Measurements from ENCODE around the gene SPRTN. TPM values are rescaled to one million over a fixed set of nuclear protein-coding genes. Genes with fewer than 3 reads are reported as not detected.
A peak's percentile ranks its signal among the peaks of the same experiment; 100 is the strongest.

The SPRTN gene
- polyA plus RNA-seq, 4 donors, result 3.8 to 8.6 (median 4.2) TPM

DNA sequence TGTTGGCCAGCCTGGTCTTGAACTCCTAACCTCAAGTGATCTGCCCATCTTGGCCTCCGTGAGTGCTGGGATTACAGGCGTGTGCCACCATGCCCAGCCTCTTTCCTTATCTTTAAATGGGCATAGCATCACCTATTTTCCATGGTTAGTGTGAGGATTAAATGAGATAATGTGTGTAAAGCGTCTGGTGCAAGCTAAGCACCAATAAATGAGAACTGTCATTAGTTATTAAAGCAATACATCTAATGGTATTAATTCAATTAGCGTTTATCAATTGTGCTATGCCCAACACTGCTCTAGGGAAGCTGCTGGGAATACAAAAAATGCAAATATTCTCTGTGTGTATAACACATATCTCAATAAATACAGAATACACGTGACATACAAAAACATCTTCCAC is 10.5 kb upstream of the SPRTN start:
- Histone ChIP-seq H3K4me3 (ENCODE audit: low read depth in 1 of 3, low read length in 3 of 3) (no peak overlapping the region), H3K27ac (ENCODE audit: low read depth in 1 of 3, low read length in 2 of 3) (no peak overlapping the region), H3K36me3 (ENCODE audit: control insufficient read depth in 3 of 3, insufficient read depth in 2 of 3, low read depth in 1 of 3, low read length in 3 of 3) (peaks cover 0 to 2% (median 0%) of the 10 kb centered on the region in 3 donors), H3K27me3 (ENCODE audit: control insufficient read depth in 3 of 3, insufficient read depth in 3 of 3, low read length in 3 of 3) (no peaks in the 10 kb centered on the region), H3K9me3 (ENCODE audit: control insufficient read depth in 2 of 2, insufficient read depth in 1 of 2, low read depth in 1 of 2, low read length in 1 of 2) (no peaks in the 10 kb centered on the region), H3K4me1 (ENCODE audit: control insufficient read depth in 3 of 3, insufficient read depth in 2 of 3, low read depth in 1 of 3, low read length in 2 of 3) (no peaks in the 10 kb centered on the region)
- 79 to 81% (median 81%) methylated on average over 5 of the region's 5 CpGs for WGBS, 3 donors
- no peak for DNase-seq
- FAIRE-seq, result no peak

GRCh38 chr1:231329483-231329882 is 8.6 kb upstream of the SPRTN start:
- no peak overlapping the region for H3K27ac ChIP-seq (ENCODE audit: low read depth in 1 of 3, low read length in 2 of 3)
- no peaks in the 10 kb centered on the region for H3K9me3 ChIP-seq (ENCODE audit: control insufficient read depth in 2 of 2, insufficient read depth in 1 of 2, low read depth in 1 of 2, low read length in 1 of 2)
- H3K4me1 ChIP-seq (ENCODE audit: control insufficient read depth in 3 of 3, insufficient read depth in 2 of 3, low read depth in 1 of 3, low read length in 2 of 3), result no peaks in the 10 kb centered on the region
- FAIRE-seq (no peak), DNase-seq (no peak)
- H3K27me3 ChIP-seq (ENCODE audit: control insufficient read depth in 3 of 3, insufficient read depth in 3 of 3, low read length in 3 of 3), result no peaks in the 10 kb centered on the region
- 90 to 95% (median 94%) methylated on average over 7 of the region's 7 CpGs for WGBS, 3 donors
- H3K4me3 ChIP-seq (ENCODE audit: low read depth in 1 of 3, low read length in 3 of 3), result no peak overlapping the region
- H3K36me3 ChIP-seq (ENCODE audit: control insufficient read depth in 3 of 3, insufficient read depth in 2 of 3, low read depth in 1 of 3, low read length in 3 of 3), result peaks cover 0 to 2% (median 0%) of the 10 kb centered on the region in 3 donors

GRCh38 chr1:231332761-231333160 is 5.3 kb upstream of the SPRTN start:
- H3K36me3 ChIP-seq (ENCODE audit: control insufficient read depth in 3 of 3, insufficient read depth in 2 of 3, low read depth in 1 of 3, low read length in 3 of 3), result peaks cover 0 to 4% (median 0%) of the 10 kb centered on the region in 3 donors
- H3K27me3 ChIP-seq (ENCODE audit: control insufficient read depth in 3 of 3, insufficient read depth in 3 of 3, low read length in 3 of 3), result no peaks in the 10 kb centered on the region
- no peaks in the 10 kb centered on the region for H3K9me3 ChIP-seq (ENCODE audit: control insufficient read depth in 2 of 2, insufficient read depth in 1 of 2, low read depth in 1 of 2, low read length in 1 of 2)
- WGBS, 3 donors, result 91 to 95% (median 93%) methylated on average over 1 of the region's 1 CpG
- peaks cover 0 to 16% (median 9%) of the 10 kb centered on the region in 3 donors for H3K4me1 ChIP-seq (ENCODE audit: control insufficient read depth in 3 of 3, insufficient read depth in 2 of 3, low read depth in 1 of 3, low read length in 2 of 3)
- FAIRE-seq (no peak), DNase-seq (no peak)
- no peak overlapping the region for H3K4me3 ChIP-seq (ENCODE audit: low read depth in 1 of 3, low read length in 3 of 3)
- no peak overlapping the region for H3K27ac ChIP-seq (ENCODE audit: low read depth in 1 of 3, low read length in 2 of 3)

DNA sequence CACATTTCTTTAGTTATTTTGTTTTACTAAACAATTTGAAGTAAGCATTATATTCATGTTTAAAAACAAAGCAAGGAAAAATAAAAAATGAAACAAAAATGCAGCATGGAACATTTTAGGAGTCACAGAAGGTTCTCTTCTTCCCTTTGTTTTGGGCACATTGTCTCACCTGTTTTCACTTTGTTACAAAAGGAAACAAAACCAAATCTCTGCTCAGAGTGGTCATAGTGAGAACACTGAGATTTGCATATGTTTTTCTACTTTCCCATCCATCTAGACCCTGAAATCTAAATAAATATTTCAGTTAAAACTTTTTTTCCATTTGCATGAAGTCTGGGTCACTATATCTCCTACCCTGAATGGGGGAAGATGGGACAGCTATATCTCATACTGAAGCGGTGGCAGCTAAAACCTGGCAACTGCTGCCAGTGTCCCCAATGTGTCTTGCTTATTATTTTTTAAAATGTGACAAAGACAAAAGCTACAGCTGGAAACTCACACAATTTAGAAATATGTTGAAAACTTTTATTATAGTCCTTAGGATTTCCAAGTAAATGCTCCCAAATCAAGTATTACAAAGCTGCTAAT is 3.9 kb upstream of the SPRTN start:
- DNase-seq, result no peak
- Histone ChIP-seq H3K9me3 (ENCODE audit: control insufficient read depth in 2 of 2, insufficient read depth in 1 of 2, low read depth in 1 of 2, low read length in 1 of 2) (no peaks in the 10 kb centered on the region), H3K36me3 (ENCODE audit: control insufficient read depth in 3 of 3, insufficient read depth in 2 of 3, low read depth in 1 of 3, low read length in 3 of 3) (peaks cover 0 to 4% (median 0%) of the 10 kb centered on the region in 3 donors), H3K4me3 (ENCODE audit: low read depth in 1 of 3, low read length in 3 of 3) (peak overlapping the region in 2 of 3 donors; percentile 22 to 44), H3K27me3 (ENCODE audit: control insufficient read depth in 3 of 3, insufficient read depth in 3 of 3, low read length in 3 of 3) (no peaks in the 10 kb centered on the region), H3K4me1 (ENCODE audit: control insufficient read depth in 3 of 3, insufficient read depth in 2 of 3, low read depth in 1 of 3, low read length in 2 of 3) (peaks cover 0 to 16% (median 9%) of the 10 kb centered on the region in 3 donors), H3K27ac (ENCODE audit: low read depth in 1 of 3, low read length in 2 of 3) (no peak overlapping the region)
- 8 to 52% (median 46%) methylated on average over 1 of the region's 1 CpG for WGBS, 3 donors
- FAIRE-seq, result no peak

- Histone ChIP-seq H3K4me3 (ENCODE audit: low read depth in 1 of 3, low read length in 3 of 3) (peak overlapping the region in 2 of 3 donors; percentile 6 to 44), H3K36me3 (ENCODE audit: control insufficient read depth in 3 of 3, insufficient read depth in 2 of 3, low read depth in 1 of 3, low read length in 3 of 3) (peaks cover 0 to 4% (median 0%) of the 10 kb centered on the region in 3 donors), H3K27me3 (ENCODE audit: control insufficient read depth in 3 of 3, insufficient read depth in 3 of 3, low read length in 3 of 3) (no peaks in the 10 kb centered on the region), H3K27ac (ENCODE audit: low read depth in 1 of 3, low read length in 2 of 3) (no peak overlapping the region), H3K4me1 (ENCODE audit: control insufficient read depth in 3 of 3, insufficient read depth in 2 of 3, low read depth in 1 of 3, low read length in 2 of 3) (peaks cover 0 to 16% (median 13%) of the 10 kb centered on the region in 3 donors), H3K9me3 (ENCODE audit: control insufficient read depth in 2 of 2, insufficient read depth in 1 of 2, low read depth in 1 of 2, low read length in 1 of 2) (no peaks in the 10 kb centered on the region)
- no peak for DNase-seq
- FAIRE-seq, result no peak
- 52 to 82% (median 81%) methylated on average over 6 of the region's 6 CpGs for WGBS, 3 donors
These were observed 3.1 kb upstream of the SPRTN start for GRCh38 chr1:231334952-231335351.

DNA sequence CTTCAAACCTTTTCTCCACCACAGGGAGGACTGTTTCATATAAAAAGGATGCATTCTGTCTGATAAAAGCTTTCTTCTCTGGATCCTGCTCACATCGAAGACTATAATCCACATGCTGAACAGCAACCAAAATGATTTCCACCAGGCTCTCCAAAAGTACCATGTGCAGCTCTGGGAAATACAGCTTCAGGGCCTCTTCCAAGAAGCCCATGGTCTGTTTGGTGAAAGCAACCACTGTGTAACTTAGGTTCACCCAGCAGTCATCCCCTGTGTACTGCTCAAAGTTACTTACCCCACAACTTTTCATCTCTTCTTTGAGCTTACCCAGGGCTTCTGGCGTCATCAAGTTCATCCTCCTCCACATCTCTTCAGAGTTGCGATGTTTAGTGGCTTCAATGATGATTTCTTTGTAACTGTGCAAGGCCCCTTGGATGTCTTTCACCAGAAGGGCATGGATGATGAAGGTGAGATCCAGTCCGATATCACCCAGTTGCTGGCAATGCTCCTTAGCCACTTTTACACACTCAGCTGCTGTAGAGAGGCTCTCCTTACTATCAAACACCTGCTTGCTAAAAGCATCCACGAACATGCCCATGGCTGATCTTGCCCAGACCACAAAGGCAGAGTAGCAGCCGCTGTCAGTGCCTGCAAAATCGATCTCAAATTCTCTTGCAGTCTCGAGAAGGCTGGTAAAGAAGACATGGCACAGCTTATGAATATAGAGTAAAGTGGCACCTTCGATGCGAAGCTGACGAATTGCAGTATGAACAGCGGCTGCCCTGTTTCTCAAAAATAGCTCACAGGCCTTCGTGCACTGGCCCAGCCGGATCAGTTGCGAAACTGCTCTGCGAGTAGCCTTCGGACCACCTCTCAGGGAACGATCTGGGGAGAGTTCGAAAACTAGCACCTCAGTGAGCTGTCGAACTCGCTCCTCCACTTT is 2.2 kb upstream of the SPRTN start:
- no peak overlapping the region for H3K27ac ChIP-seq (ENCODE audit: low read depth in 1 of 3, low read length in 2 of 3)
- H3K27me3 ChIP-seq (ENCODE audit: control insufficient read depth in 3 of 3, insufficient read depth in 3 of 3, low read length in 3 of 3), result no peaks in the 10 kb centered on the region
- peak; percentile 22 to 31 for DNase-seq
- peak overlapping the region in 2 of 3 donors; percentile 86 to 90 for H3K4me3 ChIP-seq (ENCODE audit: low read depth in 1 of 3, low read length in 3 of 3)
- FAIRE-seq, result no peak
- H3K36me3 ChIP-seq (ENCODE audit: control insufficient read depth in 3 of 3, insufficient read depth in 2 of 3, low read depth in 1 of 3, low read length in 3 of 3), result peaks cover 0 to 6% (median 0%) of the 10 kb centered on the region in 3 donors
- peaks cover 0 to 16% (median 13%) of the 10 kb centered on the region in 3 donors for H3K4me1 ChIP-seq (ENCODE audit: control insufficient read depth in 3 of 3, insufficient read depth in 2 of 3, low read depth in 1 of 3, low read length in 2 of 3)
- H3K9me3 ChIP-seq (ENCODE audit: control insufficient read depth in 2 of 2, insufficient read depth in 1 of 2, low read depth in 1 of 2, low read length in 1 of 2), result no peaks in the 10 kb centered on the region
- 16 to 53% (median 32%) methylated on average over 21 of the region's 21 CpGs for whole genome bisulfite sequencing, 3 donors

GRCh38 chr1:231337043-231337471 is 1.0 kb upstream of the SPRTN start:
- Histone ChIP-seq H3K36me3 (ENCODE audit: control insufficient read depth in 3 of 3, insufficient read depth in 2 of 3, low read depth in 1 of 3, low read length in 3 of 3) (peaks cover 0 to 10% (median 0%) of the 10 kb centered on the region in 3 donors), H3K27ac (ENCODE audit: low read depth in 1 of 3, low read length in 2 of 3) (peak overlapping the region; percentile 77 to 98 (median 98)), H3K4me3 (ENCODE audit: low read depth in 1 of 3, low read length in 3 of 3) (peak overlapping the region; percentile 81 to 90 (median 86)), H3K9me3 (ENCODE audit: control insufficient read depth in 2 of 2, insufficient read depth in 1 of 2, low read depth in 1 of 2, low read length in 1 of 2) (no peaks in the 10 kb centered on the region), H3K4me1 (ENCODE audit: control insufficient read depth in 3 of 3, insufficient read depth in 2 of 3, low read depth in 1 of 3, low read length in 2 of 3) (peaks cover 0 to 16% (median 13%) of the 10 kb centered on the region in 3 donors), H3K27me3 (ENCODE audit: control insufficient read depth in 3 of 3, insufficient read depth in 3 of 3, low read length in 3 of 3) (no peaks in the 10 kb centered on the region)
- DNase-seq, result peak in 1 of 2 donors; percentile 6
- 1% methylated on average over 30 to 32 of the region's 32 CpGs for whole genome bisulfite sequencing, 3 donors
- FAIRE-seq, result no peak

- Histone ChIP-seq H3K27me3 (ENCODE audit: control insufficient read depth in 3 of 3, insufficient read depth in 3 of 3, low read length in 3 of 3) (no peaks in the 10 kb centered on the region), H3K27ac (ENCODE audit: low read depth in 1 of 3, low read length in 2 of 3) (peak within 1 kb of the TSS; percentile 77 to 98 (median 98)), H3K4me1 (ENCODE audit: control insufficient read depth in 3 of 3, insufficient read depth in 2 of 3, low read depth in 1 of 3, low read length in 2 of 3) (peaks cover 0 to 16% (median 13%) of the 10 kb centered on the region in 3 donors), H3K36me3 (ENCODE audit: control insufficient read depth in 3 of 3, insufficient read depth in 2 of 3, low read depth in 1 of 3, low read length in 3 of 3) (peaks cover 0 to 10% (median 0%) of the 10 kb centered on the region in 3 donors), H3K4me3 (ENCODE audit: low read depth in 1 of 3, low read length in 3 of 3) (peak within 1 kb of the TSS; percentile 85 to 90 (median 86)), H3K9me3 (ENCODE audit: control insufficient read depth in 2 of 2, insufficient read depth in 1 of 2, low read depth in 1 of 2, low read length in 1 of 2) (no peaks in the 10 kb centered on the region)
- WGBS, 3 donors, result 0 to 1% (median 0%) methylated on average over 74 of the region's 74 CpGs
- peak; percentile 99 for DNase-seq
- FAIRE-seq, result no peak
These were observed 422 bp upstream of the SPRTN start, which contains the start of gene EXOC8 for GRCh38 chr1:231337472-231338269. EXOC8 (minus strand) TSS chr1:231337852; CDS start chr1:231337745, 107 bp downstream.

Measured in small intestine (tissue), 7 donors.